ENCODE data around the gene ZNF175.

ZNF175 gene

GRCh38 chr19:51590441-51590840 is 19.4 kb downstream of the ZNF175 start:
- TF ChIP-seq, protein P1, sequence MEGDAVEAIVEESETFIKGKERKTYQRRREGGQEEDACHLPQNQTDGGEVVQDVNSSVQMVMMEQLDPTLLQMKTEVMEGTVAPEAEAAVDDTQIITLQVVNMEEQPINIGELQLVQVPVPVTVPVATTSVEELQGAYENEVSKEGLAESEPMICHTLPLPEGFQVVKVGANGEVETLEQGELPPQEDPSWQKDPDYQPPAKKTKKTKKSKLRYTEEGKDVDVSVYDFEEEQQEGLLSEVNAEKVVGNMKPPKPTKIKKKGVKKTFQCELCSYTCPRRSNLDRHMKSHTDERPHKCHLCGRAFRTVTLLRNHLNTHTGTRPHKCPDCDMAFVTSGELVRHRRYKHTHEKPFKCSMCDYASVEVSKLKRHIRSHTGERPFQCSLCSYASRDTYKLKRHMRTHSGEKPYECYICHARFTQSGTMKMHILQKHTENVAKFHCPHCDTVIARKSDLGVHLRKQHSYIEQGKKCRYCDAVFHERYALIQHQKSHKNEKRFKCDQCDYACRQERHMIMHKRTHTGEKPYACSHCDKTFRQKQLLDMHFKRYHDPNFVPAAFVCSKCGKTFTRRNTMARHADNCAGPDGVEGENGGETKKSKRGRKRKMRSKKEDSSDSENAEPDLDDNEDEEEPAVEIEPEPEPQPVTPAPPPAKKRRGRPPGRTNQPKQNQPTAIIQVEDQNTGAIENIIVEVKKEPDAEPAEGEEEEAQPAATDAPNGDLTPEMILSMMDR (IDR thresholded peaks at IDR 0.05; ENCODE audit: low read depth, low read length): no peak
- no peak for DNase-seq (ENCODE audit: extremely low read depth, low read depth)

DNA sequence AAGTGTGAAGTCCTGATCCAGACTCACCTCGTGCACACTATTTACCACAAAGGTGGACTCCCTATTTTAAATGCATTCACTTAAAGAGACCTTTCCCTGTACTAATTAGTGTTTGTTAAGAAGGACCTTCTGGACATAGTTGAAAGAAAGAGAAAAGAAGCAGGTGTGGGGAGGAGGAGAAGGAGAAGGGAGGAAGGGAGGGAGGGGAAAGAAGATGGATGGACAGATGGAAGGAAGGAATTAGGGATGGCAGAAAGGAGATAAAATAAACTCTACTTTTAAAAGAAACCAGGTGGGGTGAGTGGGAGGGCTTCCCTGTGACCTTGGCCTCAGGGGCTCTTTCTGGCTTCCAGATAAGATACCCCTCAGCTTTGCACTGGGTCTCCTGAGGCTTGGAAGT is 21.4 kb downstream of the ZNF175 start:
- TF ChIP-seq, protein P1 (IDR thresholded peaks at IDR 0.05; ENCODE audit: low read depth, low read length): no peak

GRCh38 chr19:51593138-51593890 is 22.2 kb downstream of the ZNF175 start:
- TF ChIP-seq, protein P1 (IDR thresholded peaks at IDR 0.05; ENCODE audit: low read depth, low read length): no peak
- DNase-seq (ENCODE audit: extremely low read depth, low read depth): no peak

More for the DNA sequence above, 21.4 kb downstream of the ZNF175 start:
- no peak for DNase-seq (ENCODE audit: extremely low read depth, low read depth)

DNA sequence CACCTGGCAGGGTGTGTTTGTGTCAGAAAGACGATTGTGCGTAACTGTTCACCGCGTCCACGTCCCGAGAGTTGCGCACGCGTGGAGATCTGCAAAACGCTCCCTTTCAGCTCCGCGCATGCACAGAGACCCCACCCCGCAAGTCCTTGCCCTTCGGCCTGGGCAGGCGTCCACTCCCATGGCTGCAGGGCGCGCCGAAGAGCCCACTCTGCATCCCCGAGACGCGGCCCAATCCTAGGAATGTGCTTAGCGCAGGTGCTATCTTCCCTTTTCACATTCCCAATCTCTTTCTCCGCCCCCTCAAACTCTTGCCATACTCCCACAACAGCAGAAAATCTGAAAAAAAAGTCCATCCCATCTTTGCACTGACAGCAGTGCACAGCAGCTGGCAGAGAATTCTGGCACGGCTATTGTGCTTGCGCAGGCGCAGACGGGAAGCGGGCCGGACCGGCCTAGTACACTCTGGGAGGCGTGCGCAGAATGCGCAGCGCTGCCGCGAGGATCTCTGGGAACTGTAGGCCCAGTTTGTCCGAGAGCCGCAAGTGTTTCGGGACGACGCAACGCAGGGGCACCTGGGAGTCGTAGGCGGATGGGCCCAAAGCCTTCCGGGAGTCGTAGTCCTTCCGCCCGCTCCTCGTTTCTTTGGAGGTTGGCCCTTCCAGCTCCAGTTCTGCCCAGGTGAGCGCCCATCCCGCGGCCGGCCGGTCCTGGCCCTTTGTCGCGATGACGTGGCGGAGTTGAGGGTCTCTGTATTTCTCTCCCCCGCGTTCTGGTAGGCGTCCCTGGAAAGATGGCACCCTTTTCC is 23.1 kb downstream of the ZNF175 start:
- DNase-seq (ENCODE audit: extremely low read depth, low read depth): peak; percentile 91
- TF ChIP-seq, protein P1 (IDR thresholded peaks at IDR 0.05; ENCODE audit: low read depth, low read length): no peak

GRCh38 chr19:51594774-51595109 is 23.7 kb downstream of the ZNF175 start:
- no peak for DNase-seq (ENCODE audit: extremely low read depth, low read depth)

GRCh38 chr19:51595190-51596175 is 24.4 kb downstream of the ZNF175 start:
- no peak for DNase-seq (ENCODE audit: extremely low read depth, low read depth)
- TF ChIP-seq, protein P1 (IDR thresholded peaks at IDR 0.05; ENCODE audit: low read depth, low read length): no peak

More at GRCh38 chr19:51594774-51595109, 23.7 kb downstream of the ZNF175 start:
- TF ChIP-seq, protein P1 (IDR thresholded peaks at IDR 0.05; ENCODE audit: low read depth, low read length): no peak

Data from AG09319 (cell line).